SIG-M5 (cell line): ENCODE measurements around the gene DAPK1.
"Not testable (repeated sequence)": the region's sequence is repeated elsewhere in the genome, so short reads cannot be mapped to it uniquely, and the experiment has no call there.

ENCODE experiments used
- DNase-seq: peaks from one replicate; lab custom pipeline; 2025; lab: John Stamatoyannopoulos, UW

DAPK1 gene

GRCh38 chr9:87498046-87498810 is 561 bp downstream of the DAPK1 start:
- no peak for DNase-seq

- DNase-seq = no peak
Observed at GRCh38 chr9:87498811-87499360, 1.2 kb downstream of the DAPK1 start.

GRCh38 chr9:87499424-87500017 is 1.9 kb downstream of the DAPK1 start:
- DNase-seq = no peak

- DNase-seq = no peak
Observed at GRCh38 chr9:87500491-87501270, 3.0 kb downstream of the DAPK1 start.

- DNase-seq = not testable (repeated sequence)
Observed at GRCh38 chr9:87501271-87501656, 3.6 kb downstream of the DAPK1 start.

GRCh38 chr9:87501806-87502205 is 4.1 kb downstream of the DAPK1 start:
- no peak for DNase-seq

GRCh38 chr9:87502391-87503221 is 4.9 kb downstream of the DAPK1 start:
- no peak for DNase-seq

GRCh38 chr9:87503430-87503829 is 5.8 kb downstream of the DAPK1 start:
- no peak for DNase-seq

GRCh38 chr9:87503927-87504326 is 6.3 kb downstream of the DAPK1 start:
- no peak for DNase-seq

GRCh38 chr9:87504938-87505337 is 7.3 kb downstream of the DAPK1 start:
- DNase-seq = no peak

GRCh38 chr9:87505869-87506678 is 8.4 kb downstream of the DAPK1 start:
- DNase-seq = no peak

- DNase-seq = no peak
Observed at GRCh38 chr9:87507576-87507975, 9.9 kb downstream of the DAPK1 start.

- DNase-seq = no peak
Observed at GRCh38 chr9:87510252-87510683, 12.6 kb downstream of the DAPK1 start.

GRCh38 chr9:87512311-87512710 is 14.6 kb downstream of the DAPK1 start:
- no peak for DNase-seq

GRCh38 chr9:87513161-87513560 is 15.5 kb downstream of the DAPK1 start:
- no peak for DNase-seq

- DNase-seq = no peak
Observed at GRCh38 chr9:87513880-87514535, 16.3 kb downstream of the DAPK1 start.

GRCh38 chr9:87515006-87515405 is 17.3 kb downstream of the DAPK1 start:
- DNase-seq = no peak

GRCh38 chr9:87515588-87516221 is 18.0 kb downstream of the DAPK1 start:
- no peak for DNase-seq

- no peak for DNase-seq
Observed at GRCh38 chr9:87516222-87516925, 18.7 kb downstream of the DAPK1 start.
